NCI-H2196 (cell line): ENCODE measurements around the gene GYPC.
"Not testable (repeated sequence)": the region's sequence is repeated elsewhere in the genome, so short reads cannot be mapped to it uniquely, and the experiment has no call there.

Experiments
- DNase-seq: peaks from one replicate; lab custom pipeline; 2025; ENCODE audit not compliant: unreplicated experiment; lab: John Stamatoyannopoulos, UW

The GYPC gene

DNA sequence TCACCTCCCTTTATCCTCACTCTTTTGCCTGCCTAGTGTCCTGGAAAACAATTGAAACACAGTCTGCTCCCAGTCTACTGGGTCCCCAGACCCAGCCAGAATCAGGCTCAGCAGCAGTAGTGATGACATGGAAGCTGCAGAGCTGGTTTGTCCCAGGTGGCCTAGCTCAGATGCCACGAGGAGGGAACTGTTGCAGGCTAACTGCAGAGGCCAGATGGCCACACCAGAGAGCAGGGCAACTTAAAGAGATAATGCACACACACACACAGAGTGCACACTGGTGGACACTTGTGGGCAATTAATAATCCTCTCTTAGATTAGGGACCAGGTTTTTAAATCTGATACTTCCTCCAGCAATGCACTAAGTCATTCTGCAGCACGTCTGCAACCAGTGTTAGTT, 42.4 kb downstream of the GYPC start:
- DNase-seq: no peak

DNA sequence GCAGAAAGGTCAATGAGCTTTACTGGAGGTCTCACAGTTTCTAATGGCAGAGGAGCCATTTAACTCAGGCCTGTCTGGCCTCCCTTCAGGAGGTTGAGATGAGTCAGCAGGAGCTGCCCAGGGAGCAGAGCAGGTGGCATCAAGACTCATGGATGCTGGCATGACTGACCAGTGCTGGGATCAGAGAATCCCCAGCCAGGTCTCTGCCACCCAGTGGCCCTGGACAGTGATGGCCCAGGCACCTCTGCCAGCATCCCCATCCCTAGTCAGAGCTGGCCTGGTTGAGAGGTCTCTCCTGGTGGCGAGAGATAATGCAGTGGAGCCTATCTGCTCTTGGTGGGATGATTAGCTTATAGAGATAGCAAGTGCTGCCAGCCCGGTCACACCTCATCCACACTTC, 43.1 kb downstream of the GYPC start:
- DNase-seq: no peak

DNA sequence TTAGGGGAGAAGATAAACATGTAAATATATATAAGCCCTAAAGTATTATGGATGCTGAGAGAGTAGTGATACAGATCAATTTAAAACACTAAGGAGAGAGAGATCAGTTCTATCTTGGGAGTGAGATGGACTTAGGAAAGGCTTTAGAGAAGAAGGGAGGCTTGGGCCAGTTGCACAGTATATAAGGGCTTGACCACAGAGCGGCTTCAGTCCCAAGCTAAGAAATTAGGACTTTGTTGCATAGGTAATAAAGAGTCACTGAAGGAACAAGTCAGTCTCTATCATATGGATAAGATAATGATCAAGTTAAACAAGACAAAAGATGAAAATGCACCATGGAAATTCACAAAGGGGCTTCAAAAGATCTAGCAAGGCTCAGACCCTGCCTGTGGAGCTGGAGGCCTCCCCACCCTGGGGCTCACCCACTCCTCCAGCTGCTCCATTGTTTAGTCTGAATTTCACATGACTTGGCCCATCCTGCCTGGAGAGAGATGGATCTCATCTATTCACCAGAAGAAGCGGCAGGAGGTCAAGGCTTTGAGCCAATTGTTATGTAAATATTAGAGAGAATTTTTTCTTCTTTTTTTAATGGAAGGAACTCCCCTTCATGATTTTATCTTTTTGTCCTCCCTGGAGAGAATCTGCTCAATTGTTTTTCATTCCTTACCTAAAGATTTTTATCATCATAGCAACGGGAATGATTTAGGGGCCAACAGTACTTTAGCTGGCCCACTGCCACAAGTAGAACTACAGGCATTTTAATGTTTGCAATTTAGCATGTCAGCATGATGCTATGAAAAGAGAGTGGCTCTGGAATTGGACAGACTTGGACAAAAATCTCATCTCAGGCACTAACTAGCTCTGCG, 44.0 kb downstream of the GYPC start:
- no peak for DNase-seq

DNA sequence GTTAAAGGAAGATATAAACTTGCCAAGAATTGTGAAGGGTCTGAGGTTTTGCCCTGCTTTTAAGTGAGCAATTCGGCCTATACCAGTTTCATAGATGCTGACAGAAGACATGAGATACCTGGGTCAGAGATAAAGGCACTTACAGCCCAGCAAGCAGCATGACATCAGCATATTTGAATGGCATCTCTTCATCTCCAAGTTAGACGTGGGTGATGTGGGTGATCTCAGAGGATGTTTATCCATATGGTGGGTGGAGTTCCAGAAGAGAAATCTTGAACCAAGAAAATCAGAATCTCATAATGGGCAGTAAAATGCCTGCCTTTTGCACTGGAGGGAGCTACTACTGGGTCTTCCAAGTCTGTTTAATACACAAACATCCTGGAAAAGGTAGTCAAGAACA, 44.7 kb downstream of the GYPC start:
- no peak for DNase-seq

- DNase-seq: no peak
Measured at GRCh38 chr2:126703311-126703710, 47.4 kb downstream of the GYPC start.

- DNase-seq: no peak
Measured at GRCh38 chr2:126704434-126705160, 48.6 kb downstream of the GYPC start.

- DNase-seq: no peak
Measured at GRCh38 chr2:126707191-126707590, 51.2 kb downstream of the GYPC start.

DNA sequence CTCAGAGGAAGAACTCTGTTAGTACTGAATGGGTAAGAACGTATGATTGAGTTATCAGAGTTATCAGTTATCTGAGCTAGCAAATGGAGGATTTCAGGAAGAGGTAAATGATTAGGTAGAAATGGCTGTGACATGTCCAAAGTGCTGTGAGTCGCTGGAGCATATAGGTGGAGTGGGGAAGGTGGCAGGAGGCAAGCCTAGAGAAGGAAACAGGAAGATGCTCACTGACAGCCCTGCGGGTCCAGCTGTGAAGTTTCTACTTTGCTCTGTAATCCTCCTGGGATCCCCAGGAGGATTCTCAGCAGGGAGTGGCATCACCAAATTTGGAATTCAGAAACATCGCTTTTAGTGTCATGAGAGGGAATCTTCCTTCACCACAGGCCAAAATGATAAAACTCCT, 52.0 kb downstream of the GYPC start:
- no peak for DNase-seq

DNA sequence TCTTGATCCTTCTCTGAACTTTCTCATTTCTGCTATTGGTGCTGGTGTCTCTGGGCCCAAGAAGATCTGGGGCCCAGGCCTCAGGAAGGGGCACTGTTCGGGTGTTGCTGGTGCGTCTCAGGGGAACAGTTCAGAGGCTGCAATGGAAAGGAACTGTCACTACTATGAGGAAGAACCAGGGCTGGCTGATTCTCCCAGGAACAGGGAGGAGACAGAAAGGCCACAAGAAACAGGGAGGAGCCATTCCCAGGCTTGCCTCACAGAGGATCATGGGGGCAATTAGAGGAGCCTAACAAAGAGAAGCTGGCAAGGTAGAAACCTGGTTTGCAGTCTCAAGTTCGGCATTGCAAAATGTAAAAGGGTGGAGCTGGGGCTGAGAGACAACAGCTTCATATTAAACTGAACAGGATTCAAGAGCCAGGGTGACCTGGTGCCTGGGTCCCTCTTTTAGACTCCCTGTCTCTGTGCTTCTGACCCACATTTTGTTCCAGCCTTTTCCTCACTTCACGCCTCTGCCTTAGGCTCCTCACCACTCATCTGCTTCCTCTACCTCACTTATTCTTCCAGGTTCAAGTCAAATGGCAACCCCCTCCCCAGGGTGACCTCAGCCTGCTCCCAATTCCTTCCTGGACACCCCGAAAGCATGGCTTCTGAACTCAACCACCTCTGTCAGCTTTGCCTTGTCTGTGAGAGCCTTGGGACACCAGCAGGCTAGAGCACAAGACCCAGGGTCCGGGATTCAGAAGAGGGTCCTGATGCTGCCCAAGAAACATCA, 58.4 kb downstream of the GYPC start:
- DNase-seq: no peak

GRCh38 chr2:126715111-126715510, 59.2 kb downstream of the GYPC start:
- DNase-seq: no peak

GRCh38 chr2:126715576-126716406, 59.8 kb downstream of the GYPC start:
- DNase-seq: no peak

DNA sequence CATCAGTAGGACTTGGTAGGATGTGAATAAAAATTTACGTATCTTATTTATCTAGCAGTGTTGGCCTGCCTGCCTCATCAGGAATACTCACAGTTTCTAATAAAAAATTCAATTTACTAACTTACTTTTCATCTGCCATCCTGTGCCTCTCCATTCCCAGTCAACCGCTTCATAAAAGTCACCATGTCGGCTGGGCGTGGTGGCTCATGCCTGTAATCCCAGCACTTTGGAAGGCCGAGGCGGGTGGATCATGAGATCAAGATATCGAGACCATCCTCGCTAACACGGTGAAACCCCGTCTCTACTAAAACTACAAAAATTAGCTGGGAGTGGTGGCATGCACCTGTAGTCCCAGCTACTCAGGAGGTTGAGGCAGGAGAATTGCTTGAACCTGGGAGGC, 61.3 kb downstream of the GYPC start:
- DNase-seq: not testable (repeated sequence)

DNA sequence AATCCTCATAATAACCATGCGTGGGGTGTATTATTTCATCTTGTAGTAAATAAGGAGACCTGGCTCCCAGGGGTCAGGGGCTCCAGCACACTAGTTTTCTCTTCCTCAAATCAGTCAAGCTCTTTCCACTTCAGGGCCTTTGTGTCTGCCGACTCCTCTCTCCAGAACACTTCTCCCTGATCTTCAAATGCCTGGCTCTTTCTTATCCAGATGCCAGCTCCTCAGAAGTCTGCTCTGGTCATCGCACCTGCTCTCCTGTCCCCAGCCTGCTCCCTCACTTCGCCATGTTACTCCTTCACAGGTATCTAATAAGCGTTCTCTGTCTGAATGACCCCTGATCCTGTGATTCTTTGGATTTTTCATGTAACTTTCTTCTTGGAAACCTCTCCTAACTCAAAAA, 62.0 kb downstream of the GYPC start:
- no peak for DNase-seq

DNA sequence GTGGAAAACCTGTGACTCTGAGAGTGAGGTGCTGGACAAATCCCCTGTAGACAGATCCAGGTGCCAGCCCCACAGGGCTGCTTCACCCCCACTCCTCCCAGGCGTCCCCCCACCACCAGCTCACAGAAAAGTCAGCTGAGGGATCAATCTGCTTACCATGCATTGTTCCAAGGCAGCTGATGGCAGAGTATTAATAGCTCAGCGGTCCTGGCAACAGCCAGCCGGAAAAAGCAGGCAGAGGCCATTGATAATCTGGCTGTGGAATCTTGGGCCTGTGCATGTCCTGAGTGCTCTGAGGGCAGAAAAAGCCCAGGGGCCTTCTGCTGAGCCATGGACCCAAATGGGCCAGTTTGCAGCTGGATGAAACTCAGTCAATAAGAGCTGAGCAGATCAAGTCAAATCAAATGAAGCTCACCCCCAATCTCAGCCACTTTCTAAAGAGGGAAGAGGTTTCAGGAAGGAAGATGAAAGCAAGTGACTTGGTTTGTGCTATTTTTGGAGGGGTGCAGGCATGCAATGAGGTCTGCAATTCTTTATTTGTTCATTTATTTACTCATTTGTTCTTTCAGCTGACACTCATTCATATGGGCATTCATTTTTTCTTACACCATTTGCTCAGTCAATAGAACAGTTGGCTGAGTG, 63.4 kb downstream of the GYPC start:
- no peak for DNase-seq

- no peak for DNase-seq
Measured at GRCh38 chr2:126719833-126720351, 63.9 kb downstream of the GYPC start.

GRCh38 chr2:126720638-126721037, 64.7 kb downstream of the GYPC start:
- DNase-seq: no peak

DNA sequence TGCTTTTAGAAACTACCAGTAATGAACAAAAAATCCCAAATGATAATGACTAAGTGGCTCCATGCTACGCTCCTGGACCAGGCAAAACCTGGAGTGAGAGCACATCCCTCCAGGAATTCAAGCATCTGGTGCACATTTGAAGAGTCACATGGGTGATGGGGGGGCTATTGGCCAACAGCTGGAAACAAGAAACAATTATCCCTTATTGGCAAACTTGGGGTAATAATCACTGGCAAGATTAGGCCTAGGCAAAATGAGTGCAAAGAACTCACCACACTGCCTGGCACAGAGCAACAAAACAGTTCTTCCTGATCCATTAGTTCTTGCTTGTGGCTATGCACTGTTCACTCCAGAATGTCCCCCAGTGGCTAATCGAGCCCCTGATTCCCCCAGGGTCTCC, 66.1 kb downstream of the GYPC start:
- no peak for DNase-seq

DNA sequence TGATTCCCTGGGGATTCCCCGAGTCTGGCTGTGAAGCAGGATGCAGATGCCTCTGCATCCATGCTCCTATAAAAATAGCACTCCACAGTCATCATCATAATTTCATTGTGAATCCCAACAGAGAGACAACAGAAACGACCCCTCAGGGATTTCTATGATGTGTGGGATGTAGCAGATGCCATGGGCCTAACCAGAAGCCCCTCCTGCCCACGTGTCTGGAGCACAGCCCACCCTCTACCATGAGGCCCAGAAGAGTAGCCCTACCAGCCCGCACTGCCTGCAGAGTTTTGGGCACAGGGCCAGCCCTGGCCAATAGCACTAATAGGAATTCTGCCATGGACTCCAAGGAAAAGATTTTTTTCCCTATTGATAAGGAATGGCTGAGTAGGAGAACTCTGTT, 66.6 kb downstream of the GYPC start:
- no peak for DNase-seq

DNA sequence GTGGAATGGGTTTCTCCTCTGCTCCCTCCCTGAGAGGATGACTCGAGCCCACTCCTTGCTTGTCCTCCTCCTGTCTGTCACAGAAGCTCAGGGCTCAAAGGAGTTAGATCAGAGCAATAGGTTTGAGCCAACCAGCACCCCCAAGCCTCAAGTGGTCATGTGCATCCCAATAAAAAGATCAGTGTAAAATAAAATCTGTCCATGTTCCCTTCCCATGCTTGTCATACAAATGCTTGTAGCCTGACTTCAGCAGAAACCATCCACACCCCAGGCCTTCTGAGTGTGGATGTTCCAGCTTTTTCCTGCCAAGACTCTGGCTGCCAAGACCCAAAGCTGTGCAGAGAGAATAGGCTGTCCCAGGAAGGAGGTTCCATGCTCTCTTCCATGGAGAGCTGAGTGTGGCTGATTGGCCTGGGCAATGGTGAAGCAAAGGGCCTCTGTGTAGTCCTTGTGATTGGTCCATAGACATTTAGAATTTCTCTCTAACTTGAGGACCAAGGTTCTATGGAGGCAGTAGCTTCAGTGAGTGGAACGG, 67.4 kb downstream of the GYPC start:
- DNase-seq: no peak

- no peak for DNase-seq
Measured at GRCh38 chr2:126725580-126725979, 69.6 kb downstream of the GYPC start.
